HTERT RPE-1 (cell line): ENCODE results near the gene TM9SF1.

Source experiments
- in situ Hi-C: fragments of 300-500 bp; cut with MboI; formaldehyde crosslinking; loops from 4 replicates; pipeline ENCODE4 v1.14.3; 2020; ENCODE audit warnings: low sequenced_read_pairs

The TM9SF1 gene

GRCh38 chr14:24195186-24196070, at the start of gene TM9SF1:
Gene TM9SF1, minus strand, starts transcription at chr14:24195441. Its CDS starts 422 bp downstream, at chr14:24195019.
- in situ Hi-C loops: no loop called here

DNA sequence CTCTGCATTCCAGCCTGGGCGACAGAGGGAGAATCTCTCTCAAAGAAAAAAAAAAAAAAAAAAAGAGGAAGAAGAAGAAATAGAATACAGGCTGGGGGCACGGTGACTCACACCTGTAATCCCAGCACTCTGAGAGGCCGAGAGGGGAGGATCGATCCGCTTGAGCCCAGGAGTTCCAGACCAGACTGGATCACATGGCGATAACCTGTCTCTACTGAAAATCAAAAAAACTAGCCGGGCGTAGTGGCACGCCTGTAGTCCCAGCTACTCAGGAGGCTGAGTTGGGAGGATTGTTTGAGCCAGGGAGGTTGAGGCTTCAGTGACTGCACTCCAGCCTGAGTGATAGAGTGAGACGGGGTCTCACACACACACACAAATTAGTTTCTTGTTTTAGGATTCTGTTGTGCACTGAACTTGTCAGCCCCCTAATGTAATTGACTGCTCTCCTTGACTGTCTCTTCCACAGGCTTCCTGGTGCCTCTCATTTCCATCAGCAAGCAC, 48.1 kb upstream of the TM9SF1 start:
- in situ Hi-C loops: no loop called here

GRCh38 chr14:24241829-24242443, 46.7 kb upstream of the TM9SF1 start:
- in situ Hi-C loops: no loop called here

- in situ Hi-C loops: no loop called here
These were observed 45.1 kb upstream of the TM9SF1 start for GRCh38 chr14:24240110-24240918.

DNA sequence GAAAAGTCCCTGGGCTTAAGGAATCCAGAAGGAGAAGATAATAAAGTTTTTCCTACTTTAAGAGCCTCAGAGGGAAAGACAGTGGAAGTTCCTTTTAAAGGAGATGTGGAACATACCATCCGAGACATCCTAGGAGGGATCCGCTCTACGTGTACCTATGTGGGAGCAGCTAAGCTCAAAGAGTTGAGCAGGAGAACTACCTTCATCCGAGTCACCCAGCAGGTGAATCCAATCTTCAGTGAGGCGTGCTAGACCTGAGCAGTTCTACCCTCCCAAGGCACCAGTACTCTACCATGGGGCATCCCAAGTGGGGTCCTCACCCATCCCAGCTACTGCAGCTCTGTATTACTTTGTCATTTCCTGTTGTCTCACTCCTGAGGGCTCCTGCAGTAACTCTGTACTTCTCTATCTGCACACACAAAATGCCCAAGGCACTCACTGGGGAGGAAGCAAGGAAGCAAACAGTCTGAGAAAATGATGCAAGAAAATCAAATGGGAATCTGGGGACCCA, 43.3 kb upstream of the TM9SF1 start:
- in situ Hi-C loops: no loop called here

DNA sequence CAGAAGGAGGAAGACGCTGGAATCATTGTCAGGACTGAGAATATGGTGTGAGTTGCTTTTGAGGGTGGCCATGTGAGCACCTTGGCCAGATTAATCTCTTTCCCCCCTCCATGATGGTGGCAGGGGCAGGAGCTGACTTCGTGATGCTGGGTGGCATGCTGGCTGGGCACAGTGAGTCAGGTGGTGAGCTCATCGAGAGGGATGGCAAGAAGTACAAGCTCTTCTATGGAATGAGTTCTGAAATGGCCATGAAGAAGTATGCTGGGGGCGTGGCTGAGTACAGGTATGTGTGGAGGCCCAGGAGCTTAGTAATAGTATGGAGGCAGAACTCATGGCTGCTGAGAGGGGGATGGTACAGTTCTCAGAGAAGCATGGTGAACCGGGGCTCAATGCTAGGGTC, 42.9 kb upstream of the TM9SF1 start:
- in situ Hi-C loops: no loop called here

DNA sequence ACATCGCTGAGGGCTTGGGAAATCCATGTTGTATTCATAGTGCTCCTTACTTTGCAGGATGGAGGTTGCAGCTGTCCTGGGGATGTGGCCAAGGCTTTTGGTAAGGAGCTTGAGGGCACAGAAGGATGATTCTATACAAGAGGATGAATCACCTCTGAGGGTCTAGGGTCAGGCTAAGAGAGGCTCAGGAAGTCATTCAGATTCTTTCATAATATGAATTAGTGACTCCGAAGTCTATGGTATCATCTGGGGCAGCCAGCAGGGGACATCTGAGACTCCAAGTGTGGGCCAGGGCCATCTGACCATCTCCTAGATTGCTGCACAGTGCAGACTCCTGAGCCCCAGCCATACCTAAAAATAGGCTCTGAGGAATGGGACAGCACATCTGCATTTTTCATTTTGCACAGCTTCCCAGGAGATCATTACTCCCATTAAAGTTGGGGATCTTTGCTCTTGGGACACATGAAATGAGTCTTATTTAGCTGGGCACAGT, 42.3 kb upstream of the TM9SF1 start:
- in situ Hi-C loops: no loop called here

- in situ Hi-C loops: no loop called here
These were observed 41.6 kb upstream of the TM9SF1 start for GRCh38 chr14:24236689-24237462.

GRCh38 chr14:24235804-24236688, 40.8 kb upstream of the TM9SF1 start:
- in situ Hi-C loops: no loop called here

- in situ Hi-C loops: no loop called here
These were observed 39.1 kb upstream of the TM9SF1 start for GRCh38 chr14:24234095-24235005.

- in situ Hi-C loops: no loop called here
These were observed 38.3 kb upstream of the TM9SF1 start for GRCh38 chr14:24233538-24233866.

DNA sequence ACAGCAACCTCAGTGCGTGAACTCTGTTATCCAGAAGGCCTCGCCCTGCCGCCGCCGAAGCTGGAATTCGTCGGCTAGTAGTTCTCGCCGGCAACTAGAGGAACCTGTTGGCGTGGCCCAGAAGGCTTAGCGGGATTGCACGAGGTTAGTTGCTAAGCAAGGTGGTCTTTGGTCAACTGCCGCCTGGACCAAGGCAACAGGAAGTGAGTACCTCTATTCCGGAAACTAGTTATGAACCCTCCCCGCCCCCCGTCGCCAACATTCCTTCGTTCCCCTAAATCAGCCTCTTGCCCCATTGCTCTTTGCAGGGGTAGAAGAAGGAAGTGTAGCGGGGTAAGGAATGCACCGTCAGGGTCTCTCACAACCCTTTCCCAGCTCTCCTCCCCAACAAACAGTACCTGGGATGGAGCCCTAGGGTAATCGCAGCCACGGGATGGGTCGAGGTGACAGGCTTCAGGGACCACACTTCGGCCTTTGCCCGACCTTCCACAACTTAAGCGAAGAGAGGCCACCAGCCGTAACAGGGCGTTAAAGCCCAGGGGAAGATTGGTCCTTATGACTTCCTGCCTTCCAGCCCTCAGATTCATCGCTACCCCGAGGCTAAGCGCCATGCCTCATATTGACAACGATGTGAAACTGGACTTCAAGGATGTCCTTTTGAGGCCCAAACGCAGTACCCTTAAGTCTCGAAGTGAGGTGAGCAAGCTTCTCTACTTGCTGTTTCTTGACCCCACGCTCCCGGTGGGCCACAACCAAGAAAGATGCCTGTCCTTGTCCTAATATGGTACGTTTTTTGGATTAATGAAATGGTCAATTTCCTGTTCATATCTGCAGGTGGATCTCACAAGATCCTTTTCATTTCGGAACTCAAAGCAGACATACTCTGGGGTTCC, 37.6 kb upstream of the TM9SF1 start, which contains the start of gene GMPR2:
GMPR2 (plus strand) TSS at position 285 of the 893 bp plus-strand sequence; CDS start at position 610, 325 bp downstream.
- in situ Hi-C loops: no loop called here

DNA sequence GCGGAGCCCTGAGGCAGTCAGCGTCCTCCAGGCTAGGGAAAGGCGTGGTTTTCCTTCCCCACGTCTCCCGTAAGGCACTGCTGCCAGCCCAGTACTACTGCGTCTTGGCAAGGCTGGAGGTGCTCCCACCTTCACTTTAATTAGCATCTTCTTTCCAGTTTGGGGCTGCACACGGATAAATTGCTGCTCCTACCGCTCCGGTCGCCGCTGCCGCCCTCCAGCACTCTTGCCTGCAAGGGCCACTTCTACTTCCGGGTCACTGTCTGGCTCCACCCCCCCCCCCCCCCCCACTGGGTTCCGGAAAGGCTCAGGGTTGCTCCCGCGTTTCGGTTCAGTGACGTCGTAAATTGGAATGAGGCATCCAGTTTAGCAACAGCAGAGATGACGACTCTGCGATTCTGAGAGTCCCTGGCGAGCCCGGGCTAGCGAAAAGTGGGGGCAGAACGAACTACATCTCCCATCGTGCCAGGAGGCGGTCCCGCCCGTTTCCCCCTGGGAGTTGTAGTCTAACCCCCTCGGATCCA, 36.9 kb upstream of the TM9SF1 start, which contains the start of gene NEDD8:
NEDD8 (minus strand) TSS at position 247 of the 524 bp plus-strand sequence; CDS start at position 147, 100 bp downstream.
- in situ Hi-C loops: no loop called here

- in situ Hi-C loops: no loop called here
These were observed 36.3 kb upstream of the TM9SF1 start for GRCh38 chr14:24231263-24232120.

DNA sequence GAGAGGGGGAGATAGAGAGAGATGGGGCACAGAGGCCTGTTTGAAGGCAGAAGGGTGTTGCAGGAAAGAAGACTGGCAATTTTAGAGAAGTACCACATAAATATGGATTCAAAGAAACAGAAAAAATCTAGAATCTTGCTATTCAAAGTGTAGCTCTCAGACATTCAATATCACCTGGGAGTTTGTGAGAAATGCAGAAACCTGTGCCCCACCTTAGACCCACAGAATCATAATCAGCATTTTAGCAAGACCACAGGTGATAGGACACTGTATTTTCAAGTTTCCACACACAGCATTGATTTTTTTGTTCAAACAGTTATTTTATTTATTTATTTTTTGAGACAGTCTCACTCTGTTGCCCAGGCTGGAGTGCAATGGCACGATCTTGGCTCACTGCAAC, 33.7 kb upstream of the TM9SF1 start:
- in situ Hi-C loops: no loop called here

GRCh38 chr14:24226473-24226872, 31.2 kb upstream of the TM9SF1 start:
- in situ Hi-C loops: no loop called here
